Stimulated activated CD4-positive, alpha-beta T cell treated with anti-CD3 and anti-CD28 coated beads, Interleukin-4, amount 100 ng/mL, for 24 hours (primary cell): ENCODE measurements around the gene CEP70.
"Not testable (repeated sequence)": the region's sequence is repeated elsewhere in the genome, so short reads cannot be mapped to it uniquely, and the experiment has no call there.

Experiments used
- DNase-seq: peaks from one replicate; pipeline ENCODE4 v3.0.0-alpha.2; 2020

The CEP70 gene

GRCh38 chr3:138588445-138588844 lies 5.6 kb downstream of the CEP70 start:
- no peak for DNase-seq

GRCh38 chr3:138587374-138587773 lies 6.7 kb downstream of the CEP70 start:
- DNase-seq, result no peak

GRCh38 chr3:138578961-138579574 lies 15.0 kb downstream of the CEP70 start:
- DNase-seq, result no peak

- DNase-seq, result no peak
Measured at GRCh38 chr3:138578141-138578540, 15.9 kb downstream of the CEP70 start.

GRCh38 chr3:138573138-138573537 lies 20.9 kb downstream of the CEP70 start:
- DNase-seq, result no peak

GRCh38 chr3:138569624-138570023 lies 24.4 kb downstream of the CEP70 start:
- not testable (repeated sequence) for DNase-seq

- no peak for DNase-seq
Measured at GRCh38 chr3:138569090-138569489, 25.0 kb downstream of the CEP70 start.

GRCh38 chr3:138567403-138567802 lies 26.7 kb downstream of the CEP70 start:
- no peak for DNase-seq

GRCh38 chr3:138566293-138566692 lies 27.8 kb downstream of the CEP70 start:
- not testable (repeated sequence) for DNase-seq

GRCh38 chr3:138562902-138563301 lies 31.2 kb downstream of the CEP70 start:
- DNase-seq, result not testable (repeated sequence)

GRCh38 chr3:138560501-138560900 lies 33.6 kb downstream of the CEP70 start:
- no peak for DNase-seq

- no peak for DNase-seq
Measured at GRCh38 chr3:138559134-138559533, 34.9 kb downstream of the CEP70 start.

GRCh38 chr3:138554775-138555174 lies 39.3 kb downstream of the CEP70 start:
- DNase-seq, result not testable (repeated sequence)

- DNase-seq, result not testable (repeated sequence)
Measured at GRCh38 chr3:138550958-138551357, 43.1 kb downstream of the CEP70 start.

GRCh38 chr3:138549179-138549977 lies 44.7 kb downstream of the CEP70 start:
- DNase-seq, result no peak

- no peak for DNase-seq
Measured at GRCh38 chr3:138547342-138547975, 46.6 kb downstream of the CEP70 start.

- DNase-seq, result no peak
Measured at GRCh38 chr3:138544546-138544945, 49.5 kb downstream of the CEP70 start.

GRCh38 chr3:138542977-138543376 lies 51.1 kb downstream of the CEP70 start:
- no peak for DNase-seq

GRCh38 chr3:138539352-138539751 lies 54.7 kb downstream of the CEP70 start:
- no peak for DNase-seq

GRCh38 chr3:138521445-138521844 lies 72.6 kb downstream of the CEP70 start:
- not testable (repeated sequence) for DNase-seq

- DNase-seq, result no peak
Measured at GRCh38 chr3:138513090-138513843, 80.8 kb downstream of the CEP70 start.

- no peak for DNase-seq
Measured at GRCh38 chr3:138511945-138512344, 82.1 kb downstream of the CEP70 start.

GRCh38 chr3:138509586-138509985 lies 84.5 kb downstream of the CEP70 start:
- DNase-seq, result no peak
